T47D (cell line): Measurements from ENCODE around the gene CROCC.
"Not testable (repeated sequence)": the region's sequence is repeated elsewhere in the genome, so short reads cannot be mapped to it uniquely, and the experiment has no call there.

Experiments used
- DNase-seq, 2 experiments: peaks; one replicate each; pipeline versions ENCODE4 v3.0.0 to v3.0.0-alpha.2; 2011 to 2012; ENCODE audit warnings: low read depth in 1 of 2, low spot score in 1 of 2
- JUND ChIP-seq: IDR thresholded peaks from 2 replicates; pipeline ENCODE4 v1.6.1; 2012; ENCODE audit warnings: low read depth
- in situ Hi-C: cut with HindIII; loops from 2 replicates; pipeline ENCODE4 v1.10.0; 2016; ENCODE audit warnings: low sequenced_read_pairs, low pct_unique_long_range_greater_than_20kb

The CROCC gene

GRCh38 chr1:16938351-16939321 is 16.9 kb downstream of the CROCC start:
- in situ Hi-C loops, result no loop called here
- no peak for TF ChIP-seq JUND
- DNase-seq, result no peak

GRCh38 chr1:16939386-16940180 is 17.9 kb downstream of the CROCC start:
- in situ Hi-C loops, DNase-seq: not testable (repeated sequence)

GRCh38 chr1:16944038-16944437 is 22.3 kb downstream of the CROCC start:
- no peak for DNase-seq
- no peak for TF ChIP-seq JUND
- in situ Hi-C loops, result no loop called here

GRCh38 chr1:16945512-16945911 is 23.8 kb downstream of the CROCC start:
- in situ Hi-C loops, DNase-seq: not testable (repeated sequence)

GRCh38 chr1:16946185-16946584 is 24.5 kb downstream of the CROCC start:
- in situ Hi-C loops, DNase-seq: not testable (repeated sequence)

- in situ Hi-C loops, result no loop called here
- TF ChIP-seq JUND, result no peak
These were observed 24.9 kb downstream of the CROCC start for GRCh38 chr1:16946646-16947045.

GRCh38 chr1:16948282-16948891 is 26.7 kb downstream of the CROCC start:
- in situ Hi-C loops, result not testable (repeated sequence)
- DNase-seq, result peak; percentile 40 to 64

More at GRCh38 chr1:16946646-16947045, 24.9 kb downstream of the CROCC start:
- DNase-seq, result no peak

- in situ Hi-C loops, result not testable (repeated sequence)
- peak in 1 of 2 experiments; percentile 19 for DNase-seq
These were observed 27.3 kb downstream of the CROCC start for GRCh38 chr1:16949026-16949425.

- in situ Hi-C loops, DNase-seq: not testable (repeated sequence)
These were observed 30.6 kb downstream of the CROCC start for GRCh38 chr1:16952376-16952775.

- in situ Hi-C loops, result no loop called here
- TF ChIP-seq JUND, result no peak
- DNase-seq, result no peak
These were observed 32.8 kb downstream of the CROCC start for GRCh38 chr1:16954579-16954978.

- TF ChIP-seq JUND, result no peak
- in situ Hi-C loops, result no loop called here
These were observed 33.5 kb downstream of the CROCC start for GRCh38 chr1:16955186-16955585.

GRCh38 chr1:16956775-16957174 is 35.0 kb downstream of the CROCC start:
- no peak for TF ChIP-seq JUND
- DNase-seq, result no peak
- in situ Hi-C loops, result no loop called here

More at GRCh38 chr1:16955186-16955585, 33.5 kb downstream of the CROCC start:
- no peak for DNase-seq

GRCh38 chr1:16957731-16958130 is 36.0 kb downstream of the CROCC start:
- DNase-seq, result no peak
- TF ChIP-seq JUND, result no peak
- in situ Hi-C loops, result no loop called here
